GM10266 (cell line): ENCODE measurements around the gene OCSTAMP.

Experiments used
- DNase-seq: peaks from one replicate; pipeline ENCODE4 v3.0.0; 2012; ENCODE audit errors: extremely low spot score
- TF ChIP-seq, protein P1 (sequence below): IDR thresholded peaks from 2 replicates; pipeline ENCODE4 v1.5.1; 2012; ENCODE audit warnings: mild to moderate bottlenecking, low read depth; ENCODE audit not compliant: control insufficient read depth, insufficient read depth; ENCODE audit errors: missing control alignments

Gene OCSTAMP

DNA sequence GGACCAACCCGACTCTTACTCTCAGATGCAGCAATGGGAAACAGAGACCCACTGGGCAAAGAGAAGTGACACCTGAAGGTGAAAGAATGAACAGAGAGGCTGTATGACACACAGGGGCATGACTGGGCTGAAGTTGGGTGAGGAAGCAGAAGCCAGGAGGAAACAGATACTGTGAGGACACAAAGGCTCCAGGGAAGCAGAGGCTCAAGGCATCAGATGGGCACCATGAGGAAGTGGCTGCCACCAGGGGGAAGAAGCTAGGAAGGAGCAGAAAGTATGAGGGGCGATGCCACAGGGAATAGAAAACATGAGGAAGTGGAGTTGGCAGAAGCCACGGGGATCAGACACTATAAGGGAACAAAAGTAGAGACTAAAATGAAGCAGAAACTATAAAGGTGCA, 30.9 kb upstream of the OCSTAMP start:
- TF ChIP-seq, protein P1, sequence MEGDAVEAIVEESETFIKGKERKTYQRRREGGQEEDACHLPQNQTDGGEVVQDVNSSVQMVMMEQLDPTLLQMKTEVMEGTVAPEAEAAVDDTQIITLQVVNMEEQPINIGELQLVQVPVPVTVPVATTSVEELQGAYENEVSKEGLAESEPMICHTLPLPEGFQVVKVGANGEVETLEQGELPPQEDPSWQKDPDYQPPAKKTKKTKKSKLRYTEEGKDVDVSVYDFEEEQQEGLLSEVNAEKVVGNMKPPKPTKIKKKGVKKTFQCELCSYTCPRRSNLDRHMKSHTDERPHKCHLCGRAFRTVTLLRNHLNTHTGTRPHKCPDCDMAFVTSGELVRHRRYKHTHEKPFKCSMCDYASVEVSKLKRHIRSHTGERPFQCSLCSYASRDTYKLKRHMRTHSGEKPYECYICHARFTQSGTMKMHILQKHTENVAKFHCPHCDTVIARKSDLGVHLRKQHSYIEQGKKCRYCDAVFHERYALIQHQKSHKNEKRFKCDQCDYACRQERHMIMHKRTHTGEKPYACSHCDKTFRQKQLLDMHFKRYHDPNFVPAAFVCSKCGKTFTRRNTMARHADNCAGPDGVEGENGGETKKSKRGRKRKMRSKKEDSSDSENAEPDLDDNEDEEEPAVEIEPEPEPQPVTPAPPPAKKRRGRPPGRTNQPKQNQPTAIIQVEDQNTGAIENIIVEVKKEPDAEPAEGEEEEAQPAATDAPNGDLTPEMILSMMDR: no peak

DNA sequence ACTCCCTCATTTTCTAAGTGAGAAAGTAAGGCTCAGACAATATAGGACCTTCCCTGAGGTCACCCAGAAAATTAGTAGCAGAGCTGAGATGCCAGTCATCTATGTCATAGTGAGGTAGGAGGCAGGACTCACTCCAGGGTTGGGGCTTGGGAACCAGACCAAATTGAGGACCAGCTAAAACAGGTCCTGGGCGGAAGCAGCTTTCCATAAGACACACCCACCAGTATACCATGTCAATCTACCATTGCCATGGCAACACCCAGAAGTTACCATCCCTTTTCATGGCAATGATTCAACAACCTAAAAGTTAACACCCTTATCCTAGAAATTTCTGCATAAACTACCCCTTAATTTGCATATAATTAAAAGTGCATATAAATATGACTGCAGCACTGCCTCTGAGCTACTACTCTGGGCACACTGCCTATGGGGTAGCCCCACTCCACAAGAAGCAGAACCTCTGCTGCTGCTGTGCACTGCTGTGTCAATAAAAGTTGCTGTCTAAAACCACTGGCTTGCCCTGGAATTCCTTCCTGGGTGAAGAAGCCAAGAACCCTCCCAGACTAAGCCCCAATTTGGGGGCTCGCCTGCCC, 30.3 kb upstream of the OCSTAMP start:
- TF ChIP-seq, protein P1: no peak
- no peak for DNase-seq

More for the DNA sequence above, 30.9 kb upstream of the OCSTAMP start:
- no peak for DNase-seq

DNA sequence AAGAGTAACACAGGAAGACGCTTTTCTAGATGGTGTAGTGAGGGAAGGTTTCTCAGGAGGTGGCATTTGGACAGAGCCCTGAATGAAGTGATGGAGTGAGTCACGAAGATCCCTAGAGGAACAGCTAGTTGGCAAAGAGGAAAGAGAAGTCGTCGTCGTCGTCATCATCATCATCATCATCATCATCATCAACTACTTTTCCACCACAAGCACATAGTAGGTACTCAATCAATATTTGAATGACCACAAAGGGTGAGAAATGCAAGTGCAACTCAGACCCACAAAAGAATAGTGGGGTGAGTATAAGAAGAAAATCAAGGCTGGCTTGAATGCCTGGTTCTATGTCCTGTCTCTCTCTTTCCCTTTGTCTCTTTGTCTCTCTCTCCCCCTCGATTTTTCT, 28.3 kb upstream of the OCSTAMP start:
- TF ChIP-seq, protein P1: no peak

DNA sequence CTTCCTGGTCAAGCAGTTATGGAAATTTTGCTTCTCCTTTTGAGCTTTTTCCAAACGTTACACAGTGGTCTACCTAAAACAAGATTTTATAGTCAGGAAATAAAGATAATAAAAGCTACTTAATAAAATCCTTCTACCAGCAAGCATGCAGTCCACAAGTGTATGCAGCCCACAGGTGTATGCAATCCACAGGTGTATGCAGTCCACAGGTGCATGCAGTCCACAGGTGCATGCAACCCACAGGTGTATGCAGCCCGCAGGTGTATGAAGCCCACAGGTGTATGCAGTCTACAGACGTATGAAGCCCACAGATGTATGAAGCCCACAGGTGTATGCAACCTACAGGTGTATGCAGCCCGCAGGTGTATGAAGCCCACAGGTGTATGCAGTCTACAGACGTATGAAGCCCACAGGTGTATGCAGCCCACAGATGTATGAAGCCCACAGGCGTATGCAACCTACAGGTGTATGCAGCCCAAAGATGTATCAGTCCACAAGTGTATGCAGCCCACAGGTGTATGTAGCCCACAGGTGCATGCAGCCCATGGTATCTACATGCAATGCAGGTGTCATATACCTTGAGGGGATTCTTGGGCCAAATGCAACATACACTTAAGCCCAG, 26.4 kb upstream of the OCSTAMP start:
- no peak for DNase-seq
- TF ChIP-seq, protein P1: no peak

More for the DNA sequence above, 28.3 kb upstream of the OCSTAMP start:
- no peak for DNase-seq

DNA sequence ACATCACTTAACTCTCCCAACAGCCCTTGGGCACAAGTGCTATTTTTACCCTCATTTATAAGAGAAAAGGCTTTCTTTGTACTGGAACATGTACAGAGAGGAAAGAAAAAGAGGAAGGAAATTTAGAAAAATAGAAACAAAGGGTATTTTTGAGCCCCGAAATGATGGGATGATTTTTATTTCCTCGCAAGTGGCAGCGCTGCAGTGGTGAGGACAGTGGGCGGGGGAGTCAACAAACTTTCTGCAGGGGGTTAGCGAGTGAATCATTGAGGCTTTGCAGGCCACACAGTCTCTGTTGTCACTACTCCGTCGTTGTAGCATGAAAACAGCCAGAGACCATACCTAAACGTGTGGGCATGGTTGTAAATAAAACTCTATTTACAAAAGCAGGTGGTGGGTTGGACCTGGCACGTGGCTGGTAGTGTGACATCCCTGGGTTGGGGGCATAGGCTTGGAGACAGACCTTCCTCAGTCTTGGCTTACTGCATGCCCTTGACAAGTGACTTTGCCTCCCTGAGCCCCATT, 25.5 kb upstream of the OCSTAMP start:
- TF ChIP-seq, protein P1: no peak
- DNase-seq: no peak

DNA sequence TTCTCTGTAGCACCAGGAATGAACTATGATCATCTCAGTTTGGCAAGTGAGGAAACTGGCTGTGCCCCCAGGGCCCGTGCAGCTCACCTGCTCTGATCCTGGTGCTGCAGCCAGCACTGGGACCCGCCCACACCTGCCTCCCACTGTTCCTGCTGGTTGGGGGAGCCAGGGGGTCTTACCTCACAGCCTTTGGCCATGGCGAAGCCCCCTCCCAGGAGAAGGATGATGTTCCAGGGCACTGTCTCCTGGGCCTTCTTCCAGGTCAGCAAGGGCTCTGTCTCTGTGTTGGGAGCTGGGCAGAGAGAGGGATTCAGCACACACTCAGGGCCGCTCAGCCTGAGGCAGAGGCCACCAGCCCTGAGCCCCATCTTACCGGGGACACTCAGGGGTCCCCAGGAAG, 24.9 kb upstream of the OCSTAMP start:
- no peak for DNase-seq
- TF ChIP-seq, protein P1: no peak
